HG03196 (cell line): ENCODE data around the gene MEIOSIN.

ENCODE experiments used
- ATAC-seq: cut with Tn5 transposase; IDR thresholded peaks from one replicate; pipeline ENCODE4 v1.9.1; 2021; ENCODE audit not compliant: unreplicated experiment

Gene MEIOSIN

GRCh38 chr19:45764945-45765701 is 31.9 kb downstream of the MEIOSIN start:
- no peak for ATAC-seq

- no peak for ATAC-seq
These were observed 32.6 kb downstream of the MEIOSIN start for GRCh38 chr19:45765702-45766295.

DNA sequence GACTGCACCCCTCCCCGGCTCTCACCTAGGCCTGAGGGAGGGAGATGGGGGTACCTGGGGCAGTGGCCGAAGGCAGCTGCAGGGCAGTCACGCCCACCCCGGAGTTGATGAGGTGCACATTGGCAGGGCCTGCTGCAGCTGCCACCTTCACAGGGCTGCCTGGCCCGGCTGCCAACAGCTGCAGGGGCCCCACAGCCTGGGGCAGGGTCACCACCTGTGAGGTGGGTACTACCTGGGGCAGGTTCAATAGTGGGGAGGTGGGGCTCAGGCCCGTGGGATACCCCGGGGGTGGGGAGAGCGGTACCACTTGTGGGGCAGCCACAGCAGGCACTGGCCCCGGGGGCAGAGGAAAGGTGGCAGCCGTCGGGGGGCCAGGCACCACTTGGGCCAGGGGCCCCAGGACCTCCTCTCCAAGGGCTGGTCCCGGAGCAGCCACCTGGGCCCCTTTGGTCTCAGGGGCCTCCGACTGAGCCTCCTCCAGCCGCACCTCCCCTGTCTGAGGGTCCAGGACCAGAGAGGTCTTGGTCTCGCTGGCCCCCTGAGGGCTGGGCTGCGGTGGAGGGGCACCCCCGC is 33.1 kb downstream of the MEIOSIN start:
- no peak for ATAC-seq

DNA sequence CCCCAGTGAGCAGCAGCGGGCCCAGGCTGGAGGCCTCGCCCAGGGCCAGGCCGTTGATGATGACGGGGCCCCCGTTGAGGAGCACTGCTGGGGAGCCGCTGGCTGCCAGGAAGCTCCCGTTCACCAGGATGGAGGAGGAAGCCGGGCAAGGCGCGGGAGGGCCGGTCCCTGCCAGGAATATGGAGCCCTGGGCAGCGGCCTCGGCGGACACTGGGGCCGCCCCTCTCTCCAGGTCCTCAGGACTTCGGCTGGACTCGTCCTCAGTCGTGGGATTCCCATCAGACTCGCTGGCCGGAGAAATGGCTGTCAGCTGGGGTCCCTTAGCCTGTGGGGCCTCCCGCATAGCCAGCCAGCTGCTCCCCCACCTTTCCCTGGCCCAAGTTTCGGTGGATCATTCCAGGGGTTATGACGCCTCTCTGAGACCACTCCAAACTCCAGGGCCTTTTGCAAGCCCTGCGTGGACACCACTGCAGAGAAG is 33.7 kb downstream of the MEIOSIN start:
- ATAC-seq = no peak

GRCh38 chr19:45767410-45767880 is 34.2 kb downstream of the MEIOSIN start:
- ATAC-seq = no peak

DNA sequence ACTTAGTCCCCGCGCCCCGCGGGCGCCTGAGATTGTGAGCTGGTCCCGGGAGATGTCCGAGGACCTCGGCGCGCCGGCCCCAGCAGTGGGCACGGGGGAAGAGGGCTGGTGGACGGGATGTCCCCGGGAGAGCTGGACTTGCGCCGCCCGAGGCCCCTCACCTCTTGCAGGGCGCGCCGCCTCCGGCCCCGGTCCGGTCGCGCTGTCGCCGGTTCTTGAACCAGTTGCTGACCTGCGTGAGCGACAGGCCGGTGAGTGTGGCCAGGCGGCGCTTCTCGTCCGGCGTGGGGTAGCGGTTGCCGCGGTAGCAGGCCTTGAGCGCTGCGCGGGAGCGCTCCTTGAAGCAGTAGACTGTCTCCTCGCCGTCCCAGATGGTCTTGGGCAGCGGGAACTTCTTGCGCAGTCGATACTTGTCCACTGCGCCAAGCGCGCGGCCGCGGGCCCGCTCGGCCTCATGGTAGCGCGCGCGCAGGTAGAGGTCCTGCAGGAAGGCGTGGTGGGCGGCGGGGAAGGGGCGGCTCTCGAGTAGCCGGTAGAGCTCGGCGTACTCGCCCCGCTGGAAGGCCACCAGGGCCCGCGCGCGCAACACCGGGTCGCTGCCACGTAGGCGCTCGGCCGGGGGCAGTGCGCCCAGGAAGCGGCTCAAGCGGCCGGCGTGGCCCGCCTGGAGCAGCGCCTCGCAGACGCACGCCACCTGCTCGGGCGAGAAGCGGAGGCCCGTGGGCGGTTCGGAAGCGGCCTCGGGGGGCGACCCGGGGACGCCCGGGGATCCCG is 34.8 kb downstream of the MEIOSIN start:
- ATAC-seq = no peak

GRCh38 chr19:45768655-45768983 is 35.4 kb downstream of the MEIOSIN start:
- ATAC-seq = no peak

DNA sequence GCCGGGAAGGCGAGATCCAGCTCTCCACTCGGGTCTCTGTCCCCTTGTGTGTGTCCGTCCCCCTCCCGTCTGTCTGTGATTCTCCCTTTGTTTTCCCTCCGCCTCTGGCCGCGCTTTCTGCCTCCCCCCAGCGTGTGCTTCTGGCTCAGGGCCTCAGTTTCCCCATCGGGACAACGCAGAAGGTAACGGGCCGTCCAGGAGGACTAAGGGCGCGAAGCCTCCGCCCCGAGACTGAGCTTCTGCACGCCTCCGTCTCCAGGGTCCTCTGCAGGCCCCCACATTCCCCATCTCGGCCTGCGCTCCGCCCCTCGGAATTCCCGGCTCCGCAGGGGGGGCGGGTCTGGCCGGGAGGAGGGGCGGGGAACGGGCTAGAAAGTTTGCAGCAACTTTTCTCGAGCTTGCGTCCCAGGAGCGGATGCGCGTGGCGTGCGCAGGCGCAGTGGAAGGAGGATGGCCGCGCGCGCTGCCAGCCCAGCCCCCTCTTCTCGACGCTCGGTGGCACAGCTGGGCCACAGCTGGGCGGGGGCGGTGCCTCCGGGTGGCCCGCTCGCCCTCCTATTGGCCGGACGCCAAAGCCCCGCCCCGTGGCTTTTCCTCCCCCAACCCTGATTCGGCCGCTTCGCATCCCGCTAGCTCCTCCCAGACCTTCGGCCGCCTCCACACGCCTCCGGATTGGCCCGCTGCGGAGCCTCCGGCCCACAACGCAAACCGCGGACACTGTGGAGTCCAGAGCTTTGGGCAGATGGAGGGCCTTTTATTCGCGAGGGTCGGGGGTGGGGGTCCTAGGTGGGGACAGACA is 35.9 kb downstream of the MEIOSIN start, which contains the start of gene SIX5:
SIX5 (minus strand) TSS at position 269 of the 799 bp plus-strand sequence. CDS start 408 bp downstream, outside the sequence.
- ATAC-seq = peak; percentile 44

GRCh38 chr19:45769821-45770191 is 36.6 kb downstream of the MEIOSIN start:
- no peak for ATAC-seq

GRCh38 chr19:45770192-45771101 is 37.2 kb downstream of the MEIOSIN start:
- ATAC-seq = peak; percentile 42

GRCh38 chr19:45771311-45771933 is 38.2 kb downstream of the MEIOSIN start:
- no peak for ATAC-seq

GRCh38 chr19:45772130-45772840 is 39.0 kb downstream of the MEIOSIN start:
- no peak for ATAC-seq

DNA sequence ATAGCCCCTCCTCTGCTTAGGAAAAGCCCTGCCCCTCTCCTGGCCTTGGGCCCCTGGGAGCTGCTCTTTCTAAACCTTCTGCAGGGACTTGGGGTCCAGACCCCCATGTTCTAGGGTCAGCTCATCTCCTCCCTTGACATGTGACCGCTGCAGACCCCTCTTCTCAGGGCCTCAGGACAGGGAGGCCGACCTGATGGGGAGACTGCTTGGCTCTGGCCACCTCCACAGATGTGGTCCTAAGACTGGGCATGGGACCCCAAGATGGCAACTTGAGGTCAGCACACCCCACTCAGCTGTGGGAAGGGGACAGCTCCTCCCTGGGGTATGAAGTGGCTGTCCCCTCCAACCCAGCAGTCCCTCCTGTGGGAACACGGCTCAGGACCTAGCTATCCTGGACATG is 39.7 kb downstream of the MEIOSIN start:
- no peak for ATAC-seq

- no peak for ATAC-seq
These were observed 40.1 kb downstream of the MEIOSIN start for GRCh38 chr19:45773384-45773783.

GRCh38 chr19:45774765-45775164 is 41.5 kb downstream of the MEIOSIN start:
- no peak for ATAC-seq

GRCh38 chr19:45777395-45777961 is 44.2 kb downstream of the MEIOSIN start:
- ATAC-seq = no peak

DNA sequence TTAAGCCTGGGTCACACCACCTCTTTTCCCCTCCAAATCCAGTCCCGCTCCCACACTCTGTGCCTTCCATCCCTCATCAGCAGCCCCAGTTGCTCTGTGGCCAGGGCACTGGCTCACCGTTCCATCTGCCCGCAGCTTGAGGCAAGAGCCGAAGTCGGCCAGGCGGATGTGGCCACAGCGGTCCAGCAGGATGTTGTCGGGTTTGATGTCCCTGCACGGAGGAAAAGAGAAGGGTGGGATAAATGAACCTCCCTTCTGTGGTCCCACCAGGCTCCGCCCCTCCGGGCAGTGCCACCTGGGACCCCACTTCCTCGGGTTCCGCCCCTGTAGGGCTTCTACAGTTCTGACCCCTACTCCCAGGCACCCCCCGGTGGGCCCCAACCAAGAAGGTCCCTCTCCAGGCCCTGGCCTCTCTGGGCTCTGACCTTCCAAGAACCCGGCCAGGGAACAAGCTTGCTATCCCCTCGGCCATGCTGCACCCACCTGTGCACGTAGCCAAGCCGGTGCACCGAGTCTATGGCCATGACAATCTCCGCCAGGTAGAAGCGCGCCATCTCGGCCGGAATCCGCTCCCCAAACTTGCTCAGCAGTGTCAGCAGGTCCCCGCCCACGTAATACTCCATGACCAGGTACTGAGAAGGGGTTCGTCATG is 44.9 kb downstream of the MEIOSIN start:
- ATAC-seq = no peak
